ENCODE results near the gene EIF4ENIF1. TPM values are rescaled to one million over a fixed set of nuclear protein-coding genes. Genes with fewer than 3 reads are reported as not detected.

The EIF4ENIF1 gene
- total RNA-seq, 6 experiments from 2014 or later: 4.2 to 11.9 (median 8.3) TPM

DNA sequence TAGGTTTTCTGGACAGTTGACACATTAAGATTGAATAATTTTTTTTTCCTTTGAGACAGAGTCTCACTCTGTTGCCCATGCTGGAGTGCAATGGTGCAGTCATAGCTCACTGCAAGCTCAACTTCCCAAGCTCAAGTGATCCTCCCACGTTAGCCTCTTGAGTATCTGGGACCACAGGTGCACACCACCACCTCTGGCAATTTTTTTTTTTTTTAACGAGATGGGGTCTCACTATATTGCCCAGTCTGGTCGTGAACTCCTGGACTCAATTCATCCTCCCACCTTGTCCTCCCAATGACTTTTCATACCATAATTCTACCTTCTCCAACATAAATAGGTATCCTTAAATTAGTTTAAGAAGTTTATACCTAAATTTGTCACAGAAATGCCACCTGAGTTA, 8.5 kb downstream of the EIF4ENIF1 start:
- no peaks in the 10 kb centered on the region for H3K9me3 ChIP-seq
- H3K36me3 ChIP-seq: peaks cover 0 to 47% (median 6%) of the 10 kb centered on the region in 4 donors
- DNase-seq: no peak
- WGBS (ENCODE audit: insufficient coverage, low coverage, low lambda C conversion rate, missing lambda C conversion rate): 95% methylated on average over 2 of the region's 3 CpGs
- H3K4me3 ChIP-seq: no peak overlapping the region
- TF ChIP-seq CTCF (IDR thresholded peaks at IDR 0.05) (no peak), POLR2A (IDR thresholded peaks at IDR 0.05) (no peak)
- no peak for ATAC-seq
- H3K27ac ChIP-seq: no peak overlapping the region
- intact Hi-C loops (cut with DNase I): no loop called here
- H3K4me1 ChIP-seq: no peaks in the 10 kb centered on the region
- no peaks in the 10 kb centered on the region for H3K27me3 ChIP-seq

- TF ChIP-seq POLR2A (IDR thresholded peaks at IDR 0.05): no peak
- TF ChIP-seq CTCF (IDR thresholded peaks at IDR 0.05): no peak
- Histone ChIP-seq H3K27me3 (no peaks in the 10 kb centered on the region), H3K4me1 (no peaks in the 10 kb centered on the region), H3K27ac (no peak overlapping the region), H3K36me3 (peaks cover 0 to 23% (median 5%) of the 10 kb centered on the region in 4 donors), H3K4me3 (no peak overlapping the region), H3K9me3 (no peaks in the 10 kb centered on the region)
- 86% methylated on average over 4 of the region's 4 CpGs for WGBS (ENCODE audit: insufficient coverage, low coverage, low lambda C conversion rate, missing lambda C conversion rate)
- intact Hi-C loops (cut with DNase I): no loop called here
- DNase-seq: no peak
- ATAC-seq: no peak
Observed at GRCh38 chr22:31477329-31477728, 12.3 kb downstream of the EIF4ENIF1 start.

DNA sequence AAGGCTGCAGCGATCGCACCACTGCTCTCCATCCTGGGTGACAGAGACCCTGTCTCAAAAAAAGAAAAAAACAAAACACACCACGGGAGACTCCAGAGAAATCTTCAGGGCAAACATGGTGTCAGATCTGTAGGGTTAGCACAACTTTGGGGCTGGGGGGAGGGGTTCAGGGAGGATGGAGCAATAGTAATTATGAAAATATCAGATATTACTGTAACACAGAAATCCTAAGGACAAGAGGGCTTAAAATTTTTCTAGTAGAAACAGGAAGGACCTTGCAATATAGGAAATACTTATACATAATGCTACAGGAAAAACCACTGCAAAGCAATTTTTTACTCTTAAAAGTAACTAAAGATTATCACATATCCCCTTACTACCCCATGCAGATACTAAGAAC, 13.8 kb downstream of the EIF4ENIF1 start:
- Histone ChIP-seq H3K4me1 (no peaks in the 10 kb centered on the region), H3K27me3 (no peaks in the 10 kb centered on the region), H3K27ac (no peak overlapping the region), H3K36me3 (peaks cover 0 to 19% (median 3%) of the 10 kb centered on the region in 4 donors), H3K9me3 (no peaks in the 10 kb centered on the region), H3K4me3 (no peak overlapping the region)
- TF ChIP-seq POLR2A (IDR thresholded peaks at IDR 0.05) (no peak), CTCF (IDR thresholded peaks at IDR 0.05) (no peak)
- WGBS (ENCODE audit: insufficient coverage, low coverage, low lambda C conversion rate, missing lambda C conversion rate): 95% methylated on average over 3 of the region's 3 CpGs
- ATAC-seq: no peak
- intact Hi-C loops (cut with DNase I): no loop called here
- no peak for DNase-seq

GRCh38 chr22:31474743-31475142, 14.9 kb downstream of the EIF4ENIF1 start:
- Histone ChIP-seq H3K27me3 (no peaks in the 10 kb centered on the region), H3K27ac (no peak overlapping the region), H3K4me1 (no peaks in the 10 kb centered on the region), H3K36me3 (peaks cover 0 to 16% (median 3%) of the 10 kb centered on the region in 4 donors), H3K9me3 (no peaks in the 10 kb centered on the region), H3K4me3 (no peak overlapping the region)
- 97% methylated on average over 2 of the region's 2 CpGs for WGBS (ENCODE audit: insufficient coverage, low coverage, low lambda C conversion rate, missing lambda C conversion rate)
- intact Hi-C loops (cut with DNase I): no loop called here
- ATAC-seq (no peak), DNase-seq (no peak)
- TF ChIP-seq POLR2A (IDR thresholded peaks at IDR 0.05) (no peak), CTCF (IDR thresholded peaks at IDR 0.05) (no peak)

GRCh38 chr22:31465307-31465706, 24.3 kb downstream of the EIF4ENIF1 start:
- Histone ChIP-seq H3K4me3 (no peak overlapping the region), H3K27ac (no peak overlapping the region), H3K36me3 (peaks cover 0 to 65% (median 25%) of the 10 kb centered on the region in 4 donors), H3K9me3 (no peaks in the 10 kb centered on the region), H3K27me3 (no peaks in the 10 kb centered on the region), H3K4me1 (no peaks in the 10 kb centered on the region)
- no peak for DNase-seq
- WGBS (ENCODE audit: insufficient coverage, low coverage, low lambda C conversion rate, missing lambda C conversion rate): 100% methylated on average over 1 of the region's 2 CpGs
- TF ChIP-seq POLR2A (IDR thresholded peaks at IDR 0.05): no peak
- no peak for TF ChIP-seq CTCF (IDR thresholded peaks at IDR 0.05)
- no peak for ATAC-seq
- intact Hi-C loops (cut with DNase I): no loop called here

Measured in right lobe of liver (tissue), 6 donors.